GM19043 (cell line): ENCODE data around the gene ERP44.

Source experiments
- ATAC-seq: cut with Tn5 transposase; IDR thresholded peaks from one replicate; pipeline ENCODE4 v1.9.1; 2021; ENCODE audit warnings: low read depth; ENCODE audit not compliant: unreplicated experiment

ERP44 gene

DNA sequence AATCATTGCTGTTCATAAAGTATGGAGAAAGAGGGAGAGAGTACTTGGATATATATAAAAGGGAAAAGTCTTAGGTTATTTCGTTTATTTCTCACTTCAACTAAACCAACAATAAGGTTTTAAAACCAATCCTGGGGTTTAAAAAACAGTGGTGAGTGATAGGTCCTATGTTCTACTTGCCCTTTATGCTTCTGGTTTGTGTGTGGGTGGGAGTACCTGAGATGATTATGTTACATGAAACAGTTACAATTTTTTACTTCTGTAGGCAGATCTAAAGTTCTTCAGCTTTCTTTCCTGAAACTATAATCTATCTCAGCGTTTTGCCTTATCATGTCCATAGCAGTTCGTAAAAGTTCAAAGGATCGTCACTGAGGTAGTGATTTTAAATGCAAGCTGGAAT is 143.2 kb downstream of the ERP44 start:
- ATAC-seq, result no peak

- ATAC-seq, result no peak
Observed at GRCh38 chr9:99954819-99955218, 144.0 kb downstream of the ERP44 start.

GRCh38 chr9:99953861-99954507 is 144.8 kb downstream of the ERP44 start:
- no peak for ATAC-seq

GRCh38 chr9:99948896-99949295 is 149.9 kb downstream of the ERP44 start:
- no peak for ATAC-seq

DNA sequence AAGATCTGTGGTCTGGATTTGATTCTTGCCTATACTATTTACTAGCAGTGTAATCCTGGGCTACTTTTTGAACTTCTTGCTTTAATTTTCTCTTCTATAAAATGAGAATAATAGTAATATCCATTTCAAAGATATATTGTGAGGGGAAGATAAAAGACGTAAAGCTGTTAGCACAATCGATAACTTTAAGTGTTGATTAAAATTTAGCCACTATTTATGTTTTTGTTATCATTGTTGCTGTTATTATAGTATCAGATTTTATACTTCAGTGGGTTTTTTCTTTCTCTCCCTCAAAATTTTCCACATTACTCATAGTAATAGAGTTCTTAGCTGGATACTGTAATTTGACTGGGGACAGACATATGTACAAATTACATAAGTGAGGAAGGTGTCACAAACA is 150.3 kb downstream of the ERP44 start:
- ATAC-seq, result no peak

- no peak for ATAC-seq
Observed at GRCh38 chr9:99947395-99947794, 151.4 kb downstream of the ERP44 start.

GRCh38 chr9:99936947-99937587 is 161.7 kb downstream of the ERP44 start:
- ATAC-seq, result no peak

GRCh38 chr9:99931155-99931840 is 167.5 kb downstream of the ERP44 start:
- ATAC-seq, result no peak

DNA sequence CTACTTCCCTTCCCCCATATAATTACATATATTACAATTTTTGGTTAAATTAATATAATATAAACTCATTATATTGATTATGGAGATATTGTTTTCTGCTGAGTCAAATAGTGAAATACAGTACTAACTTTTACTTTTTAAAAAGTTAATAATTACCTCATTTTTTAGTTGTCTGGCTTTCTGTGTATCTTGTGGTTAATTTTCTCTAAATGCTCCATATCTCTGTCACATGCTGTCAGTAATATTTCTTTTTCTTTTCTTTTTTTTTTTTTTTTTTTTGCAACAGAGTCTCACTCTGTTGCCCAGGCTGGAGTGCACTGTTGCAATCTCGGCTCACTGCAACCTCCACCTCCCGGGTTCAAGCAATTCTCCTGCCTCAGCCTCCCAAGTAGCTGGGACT is 169.1 kb downstream of the ERP44 start:
- ATAC-seq, result no peak
